Measurements from ENCODE around the gene CCDC127.

DNA sequence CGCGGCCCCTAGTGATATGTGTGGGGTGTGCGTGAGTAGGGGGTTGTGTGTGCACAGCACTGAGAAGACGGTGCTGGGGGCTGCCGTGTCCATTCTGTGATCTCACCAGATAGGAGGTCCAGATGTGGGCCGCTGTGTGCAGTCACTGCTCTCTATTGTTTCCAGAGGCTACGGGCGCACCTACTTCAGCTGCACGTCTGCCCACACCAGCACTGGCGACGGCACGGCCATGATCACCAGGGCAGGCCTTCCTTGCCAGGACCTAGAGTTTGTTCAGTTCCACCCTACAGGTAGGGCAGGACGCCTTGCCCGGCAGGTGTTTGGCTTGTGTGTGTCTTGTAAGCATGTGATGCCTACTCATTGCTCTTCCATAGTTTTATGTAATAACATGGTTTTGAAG is 12.8 kb upstream of the CCDC127 start:
- TF ChIP-seq POLR2A (IDR thresholded peaks at IDR 0.05) (no peak), CTCF (IDR thresholded peaks at IDR 0.05 in 8 of 11, conservative IDR thresholded peaks at IDR 0.05 in 3 of 11) (no peak), POLR2AphosphoS5 (IDR thresholded peaks at IDR 0.05) (peak in 1 of 3 donors; percentile 7)

Measured in spleen (tissue), 7 donors.